Neuronal stem cell (in vitro differentiated cells): ENCODE measurements around the gene PLXNC1. TPM values are rescaled to one million over a fixed set of nuclear protein-coding genes. Genes with fewer than 3 reads are reported as not detected.

Source experiments
- DNase-seq: peaks from one replicate; pipeline ENCODE4 v3.0.0-alpha.2; 2013; ENCODE audit warnings: low spot score
- H2AFZ ChIP-seq: one replicate; pipeline ENCODE4 v1.6.1; 2013; ENCODE audit warnings: mild to moderate bottlenecking, low read length, inconsistent platforms
- H2AK5ac ChIP-seq: 2 replicates; pipeline ENCODE4 v1.6.1; 2013; ENCODE audit warnings: low read depth, mild to moderate bottlenecking, inconsistent platforms, low read length, moderate library complexity, mixed read lengths
- H2BK120ac ChIP-seq: 2 replicates; pipeline ENCODE4 v1.6.1; 2013; ENCODE audit warnings: low read depth, mild to moderate bottlenecking, inconsistent platforms, low read length, moderate library complexity, mixed read lengths
- H2BK12ac ChIP-seq: one replicate; pipeline ENCODE4 v1.6.1; 2013; ENCODE audit warnings: low read length, inconsistent platforms
- H2BK15ac ChIP-seq: 2 replicates; pipeline ENCODE4 v1.6.1; 2013; ENCODE audit warnings: mild to moderate bottlenecking, low read length, inconsistent platforms, mixed read lengths
- H2BK5ac ChIP-seq: one replicate; pipeline ENCODE4 v1.6.1; 2013; ENCODE audit warnings: inconsistent platforms, mild to moderate bottlenecking, low read length, moderate library complexity
- H3K14ac ChIP-seq: one replicate; pipeline ENCODE4 v1.6.1; 2013; ENCODE audit warnings: low read length, inconsistent platforms
- H3K18ac ChIP-seq: 2 replicates; pipeline ENCODE4 v1.6.1; 2013; ENCODE audit warnings: low read length, inconsistent platforms
- H3K23ac ChIP-seq: 2 replicates; pipeline ENCODE4 v1.6.1; 2013; ENCODE audit warnings: low read depth, mild to moderate bottlenecking, mixed read lengths, low read length, inconsistent platforms; ENCODE audit not compliant: poor library complexity
- H3K27ac ChIP-seq: replicated peaks from 3 replicates; pipeline ENCODE4 v1.5.1; 2013; ENCODE audit warnings: low read length, inconsistent platforms
- H3K27me3 ChIP-seq, 3 experiments: 2 replicates each; pipeline ENCODE4 v1.6.1; 2013; ENCODE audit warnings: low read length in 3 of 3, mild to moderate bottlenecking in 2 of 3, inconsistent platforms in 1 of 3, low read depth in 1 of 3, mixed read lengths in 1 of 3, moderate library complexity in 1 of 3; ENCODE audit not compliant: control insufficient read depth in 3 of 3, insufficient read depth in 3 of 3
- H3K36me3 ChIP-seq, 2 donors: replicated peaks in 1 of 2; 2 replicates each; pipeline ENCODE4 v1.6.1; 2013; ENCODE audit warnings: low read length in 2 of 2; ENCODE audit not compliant: control insufficient read depth in 2 of 2, insufficient read depth in 2 of 2
- H3K4ac ChIP-seq: 2 replicates; pipeline ENCODE4 v1.6.1; 2013; ENCODE audit warnings: inconsistent platforms, mild to moderate bottlenecking, low read length, moderate library complexity
- H3K4me1 ChIP-seq, 2 donors: 1 replicate in 1 of 2; 2 replicates in 1 of 2; pipeline ENCODE4 v1.6.1; 2013; ENCODE audit warnings: low read length in 2 of 2, low read depth in 1 of 2; ENCODE audit not compliant: control insufficient read depth in 2 of 2, insufficient read depth in 1 of 2
- H3K4me2 ChIP-seq: one replicate; pipeline ENCODE4 v1.6.1; 2013; ENCODE audit warnings: mild to moderate bottlenecking, low read length, inconsistent platforms; ENCODE audit not compliant: insufficient read depth, poor library complexity, severe bottlenecking
- H3K4me3 ChIP-seq, 2 donors: 2 replicates each; pipeline ENCODE4 v1.5.1; 2013; ENCODE audit warnings: low read length in 2 of 2, mild to moderate bottlenecking in 2 of 2, inconsistent platforms in 1 of 2, moderate library complexity in 1 of 2
- H3K79me1 ChIP-seq: one replicate; pipeline ENCODE4 v1.6.1; 2013; ENCODE audit warnings: low read depth, mild to moderate bottlenecking, inconsistent platforms, low read length, moderate library complexity
- H3K9ac ChIP-seq: one replicate; pipeline ENCODE4 v1.6.1; 2013; ENCODE audit warnings: mild to moderate bottlenecking, low read depth, low read length, inconsistent platforms; ENCODE audit not compliant: poor library complexity
- H3K9me3 ChIP-seq, 2 donors: replicated peaks in 1 of 2; 2 replicates each; pipeline versions ENCODE3 to v1.6.1; 2013; ENCODE audit warnings: low read length in 2 of 2, mild to moderate bottlenecking in 2 of 2, inconsistent platforms in 1 of 2, low read depth in 1 of 2, mixed read lengths in 1 of 2, moderate library complexity in 1 of 2; ENCODE audit not compliant: control insufficient read depth in 2 of 2, insufficient read depth in 1 of 2
- H4K8ac ChIP-seq: one replicate; pipeline ENCODE4 v1.6.1; 2013; ENCODE audit warnings: low read depth, mild to moderate bottlenecking, inconsistent platforms, low read length, moderate library complexity
- H4K91ac ChIP-seq: one replicate; pipeline ENCODE4 v1.6.1; 2013; ENCODE audit warnings: low read length, low read depth, mild to moderate bottlenecking, inconsistent platforms; ENCODE audit not compliant: poor library complexity
- WGBS, 2 donors: extraction: QIAGEN DNeasy Blood & Tissue Kit; methylation state at CpG; one replicate each; pipeline ENCODE4 v1.1.7; 2013; ENCODE audit warnings: missing lambda C conversion rate in 2 of 2, mixed read lengths in 1 of 2; ENCODE audit not compliant: insufficient read length in 2 of 2, insufficient replicate concordance in 1 of 2; ENCODE audit errors: extremely low coverage in 2 of 2; 5-methylcytosine and 5-hydroxymethylcytosine counted together
- polyA plus RNA-seq, 2 experiments: library from polyadenylated mRNA; stranded (reverse); fragments of 200-250 nt; gene quantifications; one replicate each; pipeline ENCODE4 v1.2.3, GENCODE V29; 2013

PLXNC1 gene
- 4.4 TPM for polyA plus RNA-seq (2013, experiment 1 of 2)
- polyA plus RNA-seq (2013, experiment 2 of 2) = 4.7 TPM

DNA sequence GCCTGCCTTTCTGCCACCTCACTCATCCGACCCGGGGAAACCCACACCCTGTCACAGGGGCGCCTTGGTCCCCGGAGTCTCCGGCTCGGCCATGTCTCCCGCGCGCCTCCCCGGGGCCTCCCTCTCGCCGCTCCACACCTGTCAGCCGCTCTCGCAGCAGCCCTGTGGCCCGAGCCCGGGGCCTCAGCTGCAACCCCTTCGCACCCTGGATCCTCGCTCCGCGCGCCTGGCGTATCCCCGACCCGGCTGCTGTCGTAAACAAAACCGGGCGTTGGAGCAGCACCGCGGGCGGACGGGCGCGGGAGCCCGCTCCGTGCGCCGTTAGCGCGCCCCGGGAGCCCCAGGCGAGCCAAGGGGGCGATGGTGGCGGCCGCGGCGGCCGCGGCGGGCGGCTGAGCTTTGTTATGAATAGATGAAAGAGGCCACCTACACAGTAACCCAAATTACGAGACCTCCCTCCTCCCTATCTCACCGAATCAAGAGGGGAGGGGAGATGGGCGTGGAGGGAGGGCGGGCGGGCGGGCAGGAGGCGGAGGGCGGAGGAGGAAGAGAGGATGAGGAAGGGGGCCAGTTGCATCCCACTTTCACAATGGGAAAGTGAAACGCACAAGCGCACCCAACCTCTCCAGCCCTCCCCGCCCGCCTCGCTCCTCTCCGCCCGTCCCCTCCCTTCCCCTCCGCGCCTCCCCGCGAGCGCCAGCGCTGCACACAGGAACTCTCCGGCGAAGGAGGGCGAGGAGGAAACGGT lies at the start of gene PLXNC1:
PLXNC1 (plus strand) TSS at position 587 of the 748 bp plus-strand sequence. CDS start 395 bp downstream, outside the sequence.
- H3K27me3 ChIP-seq = peaks cover 0 to 23% (median 17%) of the 10 kb centered on the region in 3 experiments

GRCh38 chr12:94099191-94099590 lies 49.2 kb upstream of the PLXNC1 start:
- H4K8ac ChIP-seq = no peak overlapping the region
- H3K9ac ChIP-seq = no peak overlapping the region
- no peak overlapping the region for H2BK120ac ChIP-seq
- H2AFZ ChIP-seq = no peak overlapping the region
- H4K91ac ChIP-seq = no peak overlapping the region
- no peak overlapping the region for H3K4me2 ChIP-seq
- H3K27ac ChIP-seq = no peak overlapping the region
- WGBS, 2 donors = no CpG with 5 or more reads among the region's 3 CpGs
- peaks cover 3% of the 10 kb centered on the region for H3K79me1 ChIP-seq
- no peak overlapping the region for H3K23ac ChIP-seq
- no peak overlapping the region for H3K4me3 ChIP-seq
- H3K4me1 ChIP-seq = peaks cover 0 to 2% of the 10 kb centered on the region in 2 donors
- H3K9me3 ChIP-seq = no peaks in the 10 kb centered on the region
- H2AK5ac ChIP-seq = no peak overlapping the region
- H3K18ac ChIP-seq = no peak overlapping the region
- no peak overlapping the region for H2BK5ac ChIP-seq
- H3K4ac ChIP-seq = no peak overlapping the region
- no peak overlapping the region for H3K14ac ChIP-seq
- H2BK15ac ChIP-seq = no peak overlapping the region
- H3K27me3 ChIP-seq = peaks cover 0 to 22% (median 6%) of the 10 kb centered on the region in 3 experiments
- H2BK12ac ChIP-seq = no peak overlapping the region
- H3K36me3 ChIP-seq = no peaks in the 10 kb centered on the region
- no peak for DNase-seq

More for the DNA sequence above, at the start of gene PLXNC1:
- no peak within 1 kb of the TSS for H2AK5ac ChIP-seq
- peak within 1 kb of the TSS; percentile 40 for H3K4ac ChIP-seq
- peak; percentile 53 for DNase-seq
- H3K4me3 ChIP-seq = peak within 1 kb of the TSS; percentile 63 to 93
- H3K79me1 ChIP-seq = no peaks in the 10 kb centered on the region
- no peaks in the 10 kb centered on the region for H3K36me3 ChIP-seq
- H3K14ac ChIP-seq = peak within 1 kb of the TSS; percentile 95
- H4K91ac ChIP-seq = no peak within 1 kb of the TSS
- peak within 1 kb of the TSS; percentile 91 for H3K4me2 ChIP-seq
- peak within 1 kb of the TSS; percentile 97 for H2AFZ ChIP-seq
- peak within 1 kb of the TSS; percentile 97 for H3K18ac ChIP-seq
- H3K9ac ChIP-seq = peak within 1 kb of the TSS; percentile 97
- peak within 1 kb of the TSS; percentile 92 for H3K23ac ChIP-seq
- peak within 1 kb of the TSS; percentile 98 for H2BK15ac ChIP-seq
- peaks cover 8 to 20% of the 10 kb centered on the region in 2 donors for H3K4me1 ChIP-seq
- peak within 1 kb of the TSS; percentile 79 for H2BK5ac ChIP-seq
- peak within 1 kb of the TSS; percentile 52 for H2BK12ac ChIP-seq
- no CpG with 5 or more reads among the region's 75 CpGs for WGBS, 2 donors
- no peak within 1 kb of the TSS for H3K27ac ChIP-seq
- peak within 1 kb of the TSS; percentile 89 for H2BK120ac ChIP-seq
- no peaks in the 10 kb centered on the region for H3K9me3 ChIP-seq
- no peak within 1 kb of the TSS for H4K8ac ChIP-seq

GRCh38 chr12:94099632-94100031 lies 48.7 kb upstream of the PLXNC1 start:
- no peak overlapping the region for H4K91ac ChIP-seq
- DNase-seq = no peak
- H3K18ac ChIP-seq = no peak overlapping the region
- no peak overlapping the region for H3K4ac ChIP-seq
- H2BK5ac ChIP-seq = no peak overlapping the region
- H3K27me3 ChIP-seq = peaks cover 0 to 22% (median 6%) of the 10 kb centered on the region in 3 experiments
- H3K79me1 ChIP-seq = peaks cover 3% of the 10 kb centered on the region
- no peaks in the 10 kb centered on the region for H3K9me3 ChIP-seq
- H3K9ac ChIP-seq = no peak overlapping the region
- no peak overlapping the region for H2AFZ ChIP-seq
- no peak overlapping the region for H3K4me2 ChIP-seq
- no peak overlapping the region for H3K14ac ChIP-seq
- H3K4me3 ChIP-seq = no peak overlapping the region
- no peak overlapping the region for H2BK12ac ChIP-seq
- no peak overlapping the region for H3K27ac ChIP-seq
- no peak overlapping the region for H2AK5ac ChIP-seq
- no peaks in the 10 kb centered on the region for H3K36me3 ChIP-seq
- H4K8ac ChIP-seq = no peak overlapping the region
- H3K4me1 ChIP-seq = peaks cover 0 to 2% of the 10 kb centered on the region in 2 donors
- H2BK120ac ChIP-seq = no peak overlapping the region
- H3K23ac ChIP-seq = no peak overlapping the region
- no CpG with 5 or more reads among the region's 10 CpGs for WGBS, 2 donors
- H2BK15ac ChIP-seq = no peak overlapping the region

- Histone ChIP-seq H3K4me2 (no peak overlapping the region), H3K23ac (no peak overlapping the region), H3K36me3 (no peaks in the 10 kb centered on the region), H3K4me1 (peaks cover 2 to 4% of the 10 kb centered on the region in 2 donors), H2AFZ (no peak overlapping the region), H2BK12ac (no peak overlapping the region), H3K27me3 (peaks cover 0 to 22% (median 6%) of the 10 kb centered on the region in 3 experiments), H3K14ac (no peak overlapping the region), H3K79me1 (peaks cover 3% of the 10 kb centered on the region), H3K9me3 (no peaks in the 10 kb centered on the region), H2AK5ac (no peak overlapping the region), H4K8ac (no peak overlapping the region), H2BK120ac (no peak overlapping the region), H3K9ac (no peak overlapping the region), H3K27ac (no peak overlapping the region), H3K4me3 (no peak overlapping the region), H4K91ac (no peak overlapping the region), H2BK5ac (no peak overlapping the region), H2BK15ac (no peak overlapping the region), H3K4ac (no peak overlapping the region), H3K18ac (no peak overlapping the region)
- no peak for DNase-seq
- whole genome bisulfite sequencing, 2 donors = no CpG with 5 or more reads among the region's 6 CpGs
Observed at GRCh38 chr12:94100211-94100627, 48.2 kb upstream of the PLXNC1 start.
